Measurements from ENCODE around the gene ITGB6. TPM values are rescaled to one million over a fixed set of nuclear protein-coding genes. Genes with fewer than 3 reads are reported as not detected.

Gene ITGB6
- polyA plus RNA-seq, 3 donors, result 17.8 to 20.6 (median 19.6) TPM

DNA sequence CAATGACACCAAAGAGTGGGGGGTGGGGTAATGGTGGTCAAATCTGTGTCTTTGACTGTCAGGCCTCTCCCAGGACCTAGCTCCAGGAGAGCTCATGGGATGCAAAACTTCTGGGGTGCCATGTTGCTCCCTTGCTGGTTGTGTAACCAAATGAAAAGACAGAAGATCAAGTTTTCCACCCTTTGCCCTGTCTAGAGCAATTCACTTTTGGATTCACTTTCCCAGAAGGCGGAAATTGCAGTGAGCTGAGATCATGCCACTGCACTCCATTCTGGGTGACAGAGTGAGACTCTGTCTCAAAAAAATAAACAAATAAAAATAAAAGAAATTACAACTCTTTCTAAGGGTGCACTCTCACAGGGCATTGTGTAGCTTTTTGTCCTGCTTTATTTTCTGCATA lies 102.7 kb downstream of the ITGB6 start:
- DNase-seq (ENCODE audit: low read depth in 3 of 3, low spot score in 2 of 3), result no peak

DNA sequence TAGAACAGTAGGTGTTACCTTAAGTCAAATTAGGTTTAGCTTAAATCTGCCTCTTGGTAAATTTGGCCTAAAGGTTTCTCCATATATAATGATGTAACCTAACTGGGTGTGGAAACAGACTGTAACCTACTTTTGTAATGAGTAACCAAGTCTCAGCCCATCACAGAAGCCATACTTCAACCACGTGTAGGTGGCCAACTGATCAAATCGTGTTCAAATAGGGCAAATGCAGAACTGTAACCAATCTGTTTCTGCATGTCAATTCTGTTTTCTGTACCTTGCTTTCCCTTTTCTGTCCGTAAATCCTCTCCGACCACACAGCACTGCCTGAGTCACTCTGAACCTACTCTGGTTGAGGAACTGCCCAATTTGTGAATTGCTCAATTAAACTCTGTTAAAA lies 103.7 kb downstream of the ITGB6 start:
- DNase-seq (ENCODE audit: low read depth in 3 of 3, low spot score in 2 of 3), result no peak

DNA sequence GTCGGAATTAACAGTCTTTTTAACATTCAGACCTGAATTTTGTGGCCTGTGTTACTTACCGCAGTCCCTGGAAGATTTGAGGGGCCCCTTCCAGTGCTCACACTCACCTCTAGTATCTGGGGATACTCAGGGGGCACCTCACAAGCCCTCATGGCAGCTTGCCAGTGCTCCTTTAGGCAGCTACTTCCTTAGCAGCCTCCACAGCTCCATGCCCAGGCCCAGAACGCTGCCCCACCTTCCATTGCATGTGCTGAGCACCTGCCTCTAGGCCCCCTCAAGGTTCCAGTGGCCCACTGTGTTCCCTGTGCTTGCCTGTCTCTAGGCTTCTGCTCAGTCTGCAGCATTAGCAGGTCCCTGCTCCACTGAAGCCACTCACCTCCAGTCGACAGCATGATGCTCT lies 107.6 kb downstream of the ITGB6 start:
- no peak for DNase-seq (ENCODE audit: low read depth in 3 of 3, low spot score in 2 of 3)

DNA sequence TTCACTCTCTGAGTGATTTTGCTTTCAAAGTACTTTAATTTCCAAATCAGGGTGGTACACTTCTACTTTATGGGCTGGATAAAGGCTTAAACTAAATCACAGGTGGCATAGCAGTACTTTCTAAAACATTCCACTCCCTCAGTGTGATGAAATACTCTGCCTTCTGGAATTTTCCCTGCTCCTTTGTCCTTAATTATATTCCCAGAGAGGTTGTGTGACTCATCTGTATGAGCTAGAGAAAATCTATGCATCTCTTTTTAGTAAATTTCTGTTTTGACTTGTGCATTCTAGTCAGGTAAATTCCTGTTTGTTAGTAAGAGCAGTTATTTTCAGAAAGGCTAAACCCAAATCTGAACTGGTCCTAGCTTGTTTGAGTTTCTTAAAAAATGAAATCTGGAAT lies 108.7 kb downstream of the ITGB6 start:
- no peak for DNase-seq (ENCODE audit: low read depth in 3 of 3, low spot score in 2 of 3)

DNA sequence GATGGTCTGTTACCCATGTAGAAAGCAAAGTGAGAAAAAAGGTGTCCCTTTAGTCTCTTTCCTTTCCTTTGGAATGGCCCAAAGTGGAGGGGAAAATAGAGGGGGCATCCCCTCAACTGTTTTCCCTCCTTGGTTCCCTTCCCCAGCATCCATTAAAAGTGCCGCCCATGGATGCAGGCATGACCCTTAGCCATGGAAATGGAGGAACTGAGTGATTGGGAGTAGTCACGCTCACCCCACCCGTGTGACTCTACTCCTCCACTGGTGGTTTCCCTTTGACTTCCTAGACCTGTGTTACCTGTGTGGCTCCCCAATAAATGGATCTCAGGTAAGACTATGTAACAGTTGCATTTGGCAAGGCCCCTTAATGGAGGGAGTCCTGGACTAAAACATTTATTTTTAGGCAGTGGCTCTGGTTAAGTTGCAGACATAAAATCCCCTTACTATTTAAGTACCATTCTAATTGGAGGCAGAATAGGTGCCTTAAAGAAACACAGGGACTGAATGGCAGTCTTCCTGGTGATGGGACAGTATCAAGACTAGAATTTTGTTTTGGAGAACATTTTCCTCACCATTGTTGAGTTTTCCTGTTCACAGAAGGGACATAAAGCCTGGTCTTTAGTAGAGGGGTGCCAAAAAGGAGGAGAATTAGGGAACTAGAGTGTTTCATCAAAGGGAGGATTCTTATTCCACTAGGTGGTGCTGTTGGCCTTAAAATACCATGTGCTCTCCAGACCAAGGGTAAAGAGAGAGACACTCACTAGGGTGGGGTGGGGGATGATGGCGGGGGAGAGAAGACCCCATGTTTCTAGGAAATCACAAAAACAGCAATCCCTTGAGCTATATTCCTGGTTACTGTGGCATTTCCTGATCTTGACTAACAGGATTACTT lies 112.0 kb downstream of the ITGB6 start:
- no peak for DNase-seq (ENCODE audit: low read depth in 3 of 3, low spot score in 2 of 3)

DNA sequence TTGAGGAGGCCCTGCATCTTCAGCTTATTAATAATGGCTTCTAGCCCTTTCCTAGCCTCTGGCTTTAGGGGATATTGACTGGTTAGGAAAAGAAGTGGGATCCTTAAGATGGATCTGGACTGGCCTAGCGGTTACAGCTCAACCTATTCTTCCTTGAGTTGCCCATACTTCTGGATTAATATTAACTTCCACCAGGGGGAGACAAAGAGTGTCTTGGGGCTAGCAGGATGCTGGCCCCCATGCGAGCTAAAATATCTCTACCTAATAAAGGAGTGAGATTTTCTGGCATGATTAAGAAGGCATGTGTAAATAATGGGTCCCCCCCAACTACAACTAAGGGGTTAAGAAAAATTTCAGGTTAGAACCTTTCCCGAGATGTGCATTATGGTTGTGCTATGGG lies 114.4 kb downstream of the ITGB6 start:
- no peak for DNase-seq (ENCODE audit: low read depth in 3 of 3, low spot score in 2 of 3)

DNA sequence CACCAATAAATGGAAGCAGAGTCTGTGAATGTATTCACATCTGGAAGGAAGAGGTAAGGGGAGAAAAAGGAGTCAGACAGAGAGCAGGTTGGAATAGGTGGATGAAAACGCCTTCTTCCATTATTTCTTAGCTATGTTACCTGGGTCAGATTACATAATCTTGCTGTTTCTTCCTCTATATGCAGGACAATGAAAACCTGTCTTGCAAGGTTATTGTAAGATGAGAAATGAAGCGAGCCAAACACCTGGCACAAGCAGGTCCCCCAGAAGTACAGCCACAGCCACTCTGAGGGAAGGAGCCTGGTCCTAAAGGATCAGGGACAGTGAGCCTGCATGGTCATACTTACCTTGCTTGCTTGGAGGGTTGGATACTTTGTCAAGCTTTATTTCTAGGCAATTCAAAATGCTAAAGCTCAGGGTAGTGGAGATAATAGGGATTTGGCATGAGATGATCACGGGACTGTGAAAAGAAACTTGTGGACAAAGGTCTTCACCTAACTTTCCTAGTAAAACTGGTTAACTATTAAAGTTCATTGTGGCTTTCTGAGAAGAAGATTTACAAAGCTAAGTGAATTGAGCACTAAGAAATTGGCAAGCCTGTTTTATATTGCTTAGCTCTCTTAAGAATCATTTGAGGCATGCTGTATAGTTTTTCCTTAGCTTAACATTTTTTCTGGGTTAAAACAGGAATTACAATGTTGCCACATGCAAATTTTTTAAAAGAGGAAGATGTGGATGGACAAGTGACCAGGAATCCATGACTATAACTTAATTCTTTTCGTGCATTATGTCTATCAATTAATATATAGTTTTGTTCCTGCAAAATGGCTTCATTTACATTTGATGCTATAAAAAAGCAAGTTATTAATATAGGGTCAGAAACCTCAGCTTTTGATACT lies 121.9 kb downstream of the ITGB6 start:
- no peak for DNase-seq (ENCODE audit: low read depth in 3 of 3, low spot score in 2 of 3)

DNA sequence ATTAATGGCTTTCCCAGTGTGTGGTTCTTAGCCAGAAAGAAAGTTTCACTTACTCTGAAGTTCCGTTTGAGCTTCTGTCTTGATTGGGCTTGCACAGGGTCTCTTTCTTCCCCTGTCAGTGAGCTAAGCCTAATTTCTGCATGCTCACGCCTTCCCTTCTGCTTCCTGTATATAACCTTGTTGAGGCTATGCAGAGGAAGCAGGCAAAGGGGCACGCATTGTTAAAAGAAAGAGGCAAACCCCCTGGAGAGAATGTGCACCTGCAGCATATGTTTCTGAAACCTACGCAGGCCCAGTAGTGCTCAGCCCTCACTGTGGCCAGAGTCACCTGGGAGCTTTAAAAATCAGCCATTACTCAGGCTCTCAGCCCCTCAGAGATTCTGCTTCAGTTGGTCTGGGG lies 123.2 kb downstream of the ITGB6 start:
- no peak for DNase-seq (ENCODE audit: low read depth in 3 of 3, low spot score in 2 of 3)

DNA sequence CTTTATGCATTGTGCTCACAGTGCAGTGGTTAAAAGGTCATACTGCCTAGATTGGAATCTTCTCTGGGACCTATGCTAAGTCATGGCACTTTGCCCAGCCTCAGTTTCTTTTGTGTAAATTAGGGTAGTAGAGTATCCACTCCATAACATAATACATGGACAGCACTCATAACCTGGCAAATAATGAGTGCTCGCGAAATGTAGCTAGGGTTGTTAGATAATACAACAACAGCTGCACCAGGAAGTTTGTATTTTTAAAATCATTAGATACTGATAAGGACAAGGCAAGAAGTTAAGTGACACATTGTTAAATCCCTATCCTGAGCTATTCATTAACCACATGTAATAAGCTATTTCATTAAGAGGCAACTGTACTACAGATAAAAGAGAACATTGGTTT lies 123.8 kb downstream of the ITGB6 start:
- DNase-seq (ENCODE audit: low read depth in 3 of 3, low spot score in 2 of 3), result no peak

DNA sequence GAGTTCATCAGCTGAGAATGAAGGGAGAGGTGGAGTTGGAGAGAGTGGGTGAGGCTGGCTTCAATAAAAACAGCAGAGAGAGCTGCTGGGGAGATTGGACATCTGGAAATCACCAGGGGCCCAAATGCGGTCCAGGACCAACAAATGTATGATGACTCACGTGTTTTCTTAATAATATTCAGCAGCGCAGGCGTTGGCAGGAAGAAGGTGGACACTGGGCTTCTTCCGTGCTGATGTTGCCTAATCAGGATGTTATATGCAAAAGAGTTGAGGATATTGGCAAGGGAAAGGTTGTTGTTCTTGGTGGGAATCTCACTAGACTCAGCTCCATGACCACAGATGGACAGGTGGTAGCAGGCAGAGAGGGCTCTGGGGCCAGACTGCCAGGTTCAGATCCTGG lies 124.9 kb downstream of the ITGB6 start:
- no peak for DNase-seq (ENCODE audit: low read depth in 3 of 3, low spot score in 2 of 3)

DNA sequence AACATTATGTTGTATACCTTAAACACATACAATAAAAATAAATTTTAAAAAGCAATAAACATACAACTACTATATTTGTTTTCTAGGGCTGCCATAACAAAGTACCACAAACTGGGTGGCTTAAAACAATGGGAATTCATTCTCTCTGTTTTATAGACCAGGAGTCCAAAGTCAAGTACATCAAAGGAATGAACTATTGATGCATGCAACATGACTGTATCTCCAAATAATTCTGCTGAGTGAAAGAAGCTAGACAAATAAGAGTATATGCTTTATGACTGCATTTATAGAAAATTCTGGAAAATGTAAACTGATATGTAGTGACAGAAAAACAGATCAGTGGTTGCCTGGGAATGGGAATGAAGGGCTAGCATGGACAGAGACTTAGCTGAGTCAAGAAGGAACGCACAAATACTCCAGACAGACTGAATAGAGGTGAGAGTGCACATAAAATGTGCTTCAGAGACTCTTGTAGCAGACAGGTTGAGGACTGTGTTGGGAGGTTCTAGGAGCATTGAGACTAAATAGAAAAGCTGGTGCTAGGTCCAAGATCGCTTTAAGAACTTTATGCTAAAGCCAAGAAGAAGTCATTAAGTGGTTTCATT lies 126.7 kb downstream of the ITGB6 start:
- DNase-seq (ENCODE audit: low read depth in 3 of 3, low spot score in 2 of 3), result no peak

DNA sequence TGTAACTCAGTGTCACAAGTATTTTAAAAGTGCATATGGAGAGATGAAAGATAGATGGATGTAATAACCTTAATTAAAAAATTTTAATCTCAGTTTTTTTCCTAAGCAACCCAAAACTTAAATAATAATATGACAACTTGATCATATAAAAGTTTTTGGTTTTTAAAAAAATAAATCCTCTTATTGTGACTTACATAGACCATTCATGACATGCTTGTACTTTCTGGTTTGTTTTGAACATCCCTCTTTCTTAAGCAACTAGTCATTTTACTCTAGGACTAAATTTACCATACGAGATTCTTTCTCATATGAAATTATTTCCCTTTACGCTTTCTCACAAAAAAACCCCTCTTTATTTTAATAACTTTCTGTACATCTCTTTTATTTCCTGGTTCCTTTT lies 131.2 kb downstream of the ITGB6 start:
- DNase-seq (ENCODE audit: low read depth in 3 of 3, low spot score in 2 of 3), result no peak

DNA sequence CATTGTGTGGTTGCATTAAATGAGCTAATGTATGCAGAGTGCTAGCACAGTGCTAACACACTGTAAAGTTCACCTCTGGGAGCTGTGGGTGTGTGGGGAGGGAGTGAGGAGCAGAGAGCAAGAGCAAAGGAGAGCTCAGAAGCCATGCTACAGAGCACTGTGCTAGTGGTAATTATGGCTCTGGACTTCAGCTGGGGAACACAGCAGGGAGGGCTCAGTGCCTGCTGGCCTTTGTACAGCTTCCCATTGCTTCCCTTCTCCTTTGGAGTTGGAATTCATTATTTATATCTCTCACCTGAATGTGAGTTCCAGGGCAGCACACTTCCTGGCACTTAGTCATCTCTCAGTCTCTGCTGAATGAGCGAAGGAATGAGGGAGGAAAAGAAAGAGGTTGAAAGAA lies 135.2 kb downstream of the ITGB6 start:
- DNase-seq (ENCODE audit: low read depth in 3 of 3, low spot score in 2 of 3), result no peak

DNA sequence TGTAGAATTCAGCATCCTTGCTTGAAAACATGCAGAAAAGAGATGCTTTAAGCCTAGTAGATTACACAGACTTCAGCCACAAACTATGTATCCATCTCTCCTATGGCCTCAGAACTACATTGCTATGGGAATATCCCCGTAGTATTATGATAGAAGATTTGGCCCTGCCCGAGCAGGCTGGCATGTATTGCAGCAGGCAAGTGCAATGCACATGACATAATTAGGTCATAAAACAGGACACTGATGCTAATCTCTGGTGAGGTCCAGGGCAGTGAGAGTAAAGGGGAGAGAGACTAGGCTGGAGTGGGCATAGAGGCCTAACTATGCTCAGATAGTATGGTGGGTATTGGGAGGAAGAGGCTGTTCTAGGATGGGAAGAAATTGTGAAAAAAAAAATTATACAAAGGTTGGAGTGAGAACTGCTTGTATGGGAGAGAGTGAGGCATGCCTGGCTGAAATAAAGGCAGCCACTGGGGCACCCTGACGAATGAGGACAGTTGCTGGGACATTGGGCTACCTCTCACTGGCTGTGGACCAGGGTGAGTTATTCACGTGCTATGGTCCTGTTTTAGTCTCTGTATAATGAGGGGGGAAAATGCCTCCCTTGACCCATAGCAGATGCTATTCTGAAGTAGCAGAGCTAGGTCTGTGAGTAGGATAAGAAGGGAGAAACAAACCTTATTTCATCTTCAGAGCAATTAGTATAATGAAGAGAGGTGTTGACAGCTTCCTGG lies 136.0 kb downstream of the ITGB6 start:
- no peak for DNase-seq (ENCODE audit: low read depth in 3 of 3, low spot score in 2 of 3)

DNA sequence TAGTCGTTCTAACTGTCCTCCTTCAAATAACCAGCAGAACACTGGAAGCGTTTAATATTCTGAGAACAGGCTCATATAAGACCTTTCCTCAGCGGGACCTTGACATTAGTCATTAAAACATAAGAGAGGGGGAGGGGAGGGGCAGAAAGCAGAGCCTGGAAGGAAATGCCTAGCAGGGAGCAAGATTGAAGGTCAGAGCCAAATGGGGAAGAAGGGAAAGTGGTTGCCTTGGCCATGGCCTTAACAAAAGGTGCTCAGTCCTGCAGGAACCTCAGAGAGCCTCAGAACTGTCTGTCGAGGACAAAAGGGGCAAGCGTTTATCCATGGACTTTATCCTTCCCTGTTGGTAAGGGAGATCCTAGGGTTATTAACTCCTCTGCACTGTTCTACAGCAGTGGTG lies 136.8 kb downstream of the ITGB6 start:
- no peak for DNase-seq (ENCODE audit: low read depth in 3 of 3, low spot score in 2 of 3)

DNA sequence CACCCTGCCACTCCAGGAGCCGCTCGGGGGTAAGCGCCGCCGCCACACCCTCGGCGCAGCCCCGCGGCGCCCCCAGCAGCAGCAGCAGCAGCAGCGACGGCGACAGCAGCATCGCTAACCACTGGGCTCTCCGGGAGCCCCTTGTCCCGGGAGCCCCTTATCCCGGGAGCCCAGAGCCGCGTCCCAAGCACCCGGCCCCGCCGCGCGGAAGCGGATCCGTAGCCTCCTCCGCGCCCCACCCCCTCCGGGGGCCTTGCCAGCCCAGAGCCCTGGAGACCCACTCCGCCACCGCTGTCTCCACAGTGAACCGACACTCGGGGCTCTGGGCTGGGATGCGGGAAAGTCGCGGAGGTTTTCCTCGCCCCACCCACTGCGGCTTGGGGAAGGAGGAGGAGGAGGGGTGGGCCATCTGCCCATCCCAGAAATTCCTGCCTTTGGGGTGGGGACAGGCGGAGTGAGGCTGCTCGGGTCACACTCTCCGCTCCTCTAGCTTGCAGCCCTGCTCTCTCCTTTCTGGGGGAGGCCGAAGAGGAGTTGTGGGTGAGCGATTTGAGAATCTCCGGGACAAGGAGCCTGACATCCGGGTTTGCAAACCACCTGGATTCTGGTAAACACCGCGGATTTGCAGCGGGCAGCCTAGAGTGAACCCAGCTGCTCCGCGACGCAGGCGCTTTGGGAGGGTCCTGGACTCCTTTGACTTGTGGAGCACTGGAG lies 137.6 kb downstream of the ITGB6 start, which contains the start of gene PLA2R1:
TSS of gene PLA2R1 (minus strand) at position 324 of the 714 bp plus-strand sequence. CDS start at position 112, 212 bp downstream.
- DNase-seq (ENCODE audit: low read depth in 3 of 3, low spot score in 2 of 3), result peak in 1 of 3 donors; percentile 54

DNA sequence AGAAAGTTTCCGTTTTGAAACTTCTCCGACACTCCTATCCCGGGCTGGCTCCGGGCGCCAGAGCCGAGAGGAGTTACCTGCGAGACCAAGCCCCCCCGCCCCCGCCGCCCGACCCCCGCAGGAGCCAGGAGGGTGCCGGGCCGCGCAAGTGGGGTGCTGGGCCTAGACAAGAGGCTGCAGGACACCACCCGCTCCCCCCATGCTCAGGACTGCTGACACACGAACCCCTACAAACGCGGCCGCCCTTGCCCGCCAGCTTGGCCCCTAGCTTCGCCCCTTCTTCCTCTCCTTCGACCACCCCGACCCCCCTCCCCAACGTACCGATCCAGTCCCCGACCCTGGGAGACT lies 138.2 kb downstream of the ITGB6 start:
- DNase-seq (ENCODE audit: low read depth in 3 of 3, low spot score in 2 of 3), result no peak

DNA sequence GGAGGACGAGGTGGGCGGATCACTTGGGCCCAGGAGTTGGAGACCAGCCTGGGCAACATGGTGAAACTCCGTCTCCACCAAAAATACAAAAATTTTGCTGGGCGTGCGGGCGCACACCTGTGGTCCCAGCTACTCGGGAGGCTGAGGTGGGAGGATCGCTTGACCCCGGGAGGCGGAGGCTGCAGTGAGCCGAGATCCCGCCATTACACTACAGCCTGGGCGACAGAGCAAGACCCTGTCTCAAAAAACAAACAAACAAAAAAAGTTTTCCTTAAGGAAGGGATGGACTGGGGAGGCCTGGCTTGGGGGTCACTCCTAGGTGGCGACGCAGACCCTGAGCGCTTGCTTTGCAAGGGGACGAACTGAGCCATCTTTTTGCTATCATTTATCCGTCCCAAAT lies 138.5 kb downstream of the ITGB6 start:
- DNase-seq (ENCODE audit: low read depth in 3 of 3, low spot score in 2 of 3), result no peak

DNA sequence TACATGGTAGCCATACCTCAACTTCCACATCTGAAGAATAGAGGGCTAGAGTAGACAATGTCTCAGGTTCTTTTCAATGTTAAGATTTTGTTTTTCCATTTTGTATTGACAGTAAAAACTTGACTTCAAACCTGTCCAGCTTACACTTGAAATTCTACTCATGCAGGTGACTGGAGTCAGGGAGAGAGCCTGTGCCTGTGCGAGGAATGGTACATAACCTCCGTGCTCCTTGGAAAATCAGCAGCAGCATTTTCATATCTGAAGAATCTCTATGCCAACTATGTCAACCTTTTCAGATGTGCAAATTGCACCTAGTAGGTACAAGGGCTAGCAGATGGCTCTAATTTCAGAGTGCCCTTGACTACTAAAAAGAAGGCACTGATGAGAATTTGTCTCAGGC lies 139.8 kb downstream of the ITGB6 start:
- DNase-seq (ENCODE audit: low read depth in 3 of 3, low spot score in 2 of 3), result no peak

DNA sequence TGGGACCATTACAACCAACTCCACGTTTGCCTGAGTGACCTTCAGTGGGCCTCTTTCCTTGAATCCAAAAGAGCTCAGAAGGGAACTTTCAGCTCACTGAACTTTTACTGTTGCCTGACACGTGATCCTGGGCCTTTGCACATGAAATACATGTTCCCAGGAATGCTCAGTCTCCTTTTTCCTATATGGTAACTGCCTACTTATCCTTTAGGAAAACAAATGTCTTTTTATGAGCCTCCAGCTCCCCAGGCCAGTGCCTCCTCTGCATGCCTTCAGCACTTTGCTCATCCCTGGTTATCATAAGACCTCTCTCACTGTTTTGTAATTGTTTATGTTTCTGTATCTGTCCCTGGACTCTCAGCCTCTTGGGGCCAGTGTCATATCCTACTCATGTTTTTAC lies 142.7 kb downstream of the ITGB6 start:
- no peak for DNase-seq (ENCODE audit: low read depth in 3 of 3, low spot score in 2 of 3)
